ENCODE measurements around the gene RECQL. TPM values are rescaled to one million over a fixed set of nuclear protein-coding genes. Genes with fewer than 3 reads are reported as not detected.

Gene RECQL
- total RNA-seq, 1 experiment from 2014 or later: 40.3 TPM

GRCh38 chr12:21472197-21472823 is 29.1 kb downstream of the RECQL start:
- no peak for TF ChIP-seq USF1 (CRISPR knock-in tag; IDR thresholded peaks at IDR 0.05)
- TF ChIP-seq EMX1 (CRISPR knock-in tag; IDR thresholded peaks at IDR 0.05): no peak
- TF ChIP-seq MXD4 (CRISPR knock-in tag; IDR thresholded peaks at IDR 0.05; ENCODE audit: borderline replicate concordance): no peak
- TF ChIP-seq PRRX2 (CRISPR knock-in tag; IDR thresholded peaks at IDR 0.05): no peak
- TF ChIP-seq OVOL2 (CRISPR knock-in tag; IDR thresholded peaks at IDR 0.05; ENCODE audit: borderline replicate concordance): no peak
- TF ChIP-seq TEAD4 (CRISPR knock-in tag; IDR thresholded peaks at IDR 0.05): no peak
- TF ChIP-seq NR2C2 (CRISPR knock-in tag; IDR thresholded peaks at IDR 0.05): no peak
- TF ChIP-seq ZNF425 (CRISPR knock-in tag; conservative IDR thresholded peaks at IDR 0.05): no peak
- no peak for TF ChIP-seq ZNF281 (CRISPR knock-in tag; IDR thresholded peaks at IDR 0.05)
- TF ChIP-seq KAT7 (CRISPR knock-in tag; IDR thresholded peaks at IDR 0.05; ENCODE audit: borderline replicate concordance): no peak
- no peak for TF ChIP-seq ZSCAN18 (CRISPR knock-in tag; IDR thresholded peaks at IDR 0.05)
- no peak for TF ChIP-seq E2F1 (CRISPR knock-in tag; IDR thresholded peaks at IDR 0.05)
- TF ChIP-seq TCF7 (CRISPR knock-in tag; IDR thresholded peaks at IDR 0.05; ENCODE audit: low read depth): no peak
- TF ChIP-seq SOX15 (CRISPR knock-in tag; IDR thresholded peaks at IDR 0.05): no peak
- no peak for TF ChIP-seq PREB (CRISPR knock-in tag; IDR thresholded peaks at IDR 0.05; ENCODE audit: borderline replicate concordance)
- no peak for TF ChIP-seq NFE2L1 (CRISPR knock-in tag; IDR thresholded peaks at IDR 0.05)
- TF ChIP-seq ZBTB21 (CRISPR knock-in tag; IDR thresholded peaks at IDR 0.05; ENCODE audit: borderline replicate concordance): no peak
- TF ChIP-seq TEAD1 (CRISPR knock-in tag; IDR thresholded peaks at IDR 0.05): no peak
- H3K4me1 Mint-ChIP-seq: no peaks in the 10 kb centered on the region
- no peak for ATAC-seq
- CTCF ChIA-PET: no interaction called here
- H3K36me3 Mint-ChIP-seq: peaks cover 33% of the 10 kb centered on the region
- H3K27ac Mint-ChIP-seq: no peak overlapping the region
- no peaks in the 10 kb centered on the region for H3K9me3 Mint-ChIP-seq
- POLR2A ChIA-PET: no interaction called here
- no peaks in the 10 kb centered on the region for H3K27me3 Mint-ChIP-seq (ENCODE audit: low read depth)
- DNase-seq (ENCODE audit: low spot score): no peak
- no peak overlapping the region for H3K4me3 Mint-ChIP-seq
